Ammon's horn (tissue), 1 donor: ENCODE data around the gene BLOC1S3.

Experiments
- DNase-seq: peaks from one replicate; pipeline ENCODE4 v3.0.0-alpha.2; 2016; ENCODE audit warnings: low spot score

Gene BLOC1S3

DNA sequence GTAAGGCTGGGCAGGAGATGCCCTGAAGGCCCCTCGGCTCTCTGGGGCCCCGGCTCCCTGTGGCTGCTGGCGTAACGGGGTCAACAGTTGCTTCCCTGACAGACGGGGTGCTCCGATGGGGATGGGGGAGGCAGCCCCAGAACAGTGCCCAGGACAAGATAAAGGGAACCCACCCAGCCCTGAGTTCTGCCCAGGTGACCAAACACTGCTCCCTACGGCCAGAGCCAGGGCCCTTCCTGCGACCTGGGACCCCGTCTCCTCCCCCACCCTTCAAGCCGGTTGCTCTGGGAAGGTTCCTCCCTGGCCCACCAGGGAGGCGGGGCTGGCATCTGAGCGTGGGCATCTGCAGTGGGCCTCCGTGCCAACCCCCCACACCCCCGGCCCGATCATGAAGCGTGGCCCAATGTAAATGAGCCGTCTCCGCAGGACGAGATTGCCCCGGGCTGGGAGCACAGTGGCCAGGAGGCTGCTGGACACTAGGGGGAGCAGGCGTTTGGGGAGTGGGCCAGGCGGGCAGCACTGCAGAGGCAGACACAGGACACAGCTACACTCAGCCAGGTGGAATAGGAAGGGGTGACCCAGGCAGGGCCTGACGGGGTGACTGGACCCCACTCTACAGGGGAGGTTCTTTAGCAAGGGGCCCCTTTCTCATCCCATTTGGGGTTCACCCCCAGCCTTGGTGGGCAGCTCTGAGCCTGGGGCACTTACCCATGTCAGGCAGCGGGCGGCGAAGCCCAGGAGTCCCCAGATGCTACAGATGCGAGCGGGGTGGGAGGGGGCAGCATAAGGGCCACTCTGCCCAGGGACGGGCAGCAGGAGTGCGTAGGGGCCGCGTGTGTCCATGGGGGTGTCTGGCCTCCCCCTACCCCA, 16.6 kb upstream of the BLOC1S3 start:
- no peak for DNase-seq

DNA sequence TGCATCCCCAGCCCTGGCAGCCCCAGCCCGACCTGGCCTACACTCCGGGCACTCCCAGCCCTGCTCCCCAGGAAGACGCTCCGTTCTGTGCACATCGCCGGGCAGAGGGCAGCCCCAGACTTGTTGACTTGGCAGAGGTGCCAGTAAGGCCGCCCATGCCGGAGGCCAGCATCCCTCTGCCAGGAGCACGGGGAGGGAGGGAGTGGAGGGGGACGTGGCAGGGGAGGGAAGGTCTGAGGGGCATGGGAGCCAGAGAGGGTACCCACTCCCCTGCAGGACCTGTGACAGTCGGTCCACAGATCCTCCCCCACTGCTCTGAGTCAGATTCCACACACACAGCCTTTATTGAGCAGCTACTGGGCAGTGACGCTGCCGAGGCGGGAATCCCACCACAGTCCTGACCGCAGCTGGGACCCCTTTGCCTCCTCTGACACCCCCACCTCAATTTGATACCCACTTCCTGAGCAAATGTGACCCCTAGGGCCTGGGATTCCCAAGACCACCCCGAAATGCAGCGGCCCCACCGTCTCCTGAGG, 15.9 kb upstream of the BLOC1S3 start:
- DNase-seq, result no peak

DNA sequence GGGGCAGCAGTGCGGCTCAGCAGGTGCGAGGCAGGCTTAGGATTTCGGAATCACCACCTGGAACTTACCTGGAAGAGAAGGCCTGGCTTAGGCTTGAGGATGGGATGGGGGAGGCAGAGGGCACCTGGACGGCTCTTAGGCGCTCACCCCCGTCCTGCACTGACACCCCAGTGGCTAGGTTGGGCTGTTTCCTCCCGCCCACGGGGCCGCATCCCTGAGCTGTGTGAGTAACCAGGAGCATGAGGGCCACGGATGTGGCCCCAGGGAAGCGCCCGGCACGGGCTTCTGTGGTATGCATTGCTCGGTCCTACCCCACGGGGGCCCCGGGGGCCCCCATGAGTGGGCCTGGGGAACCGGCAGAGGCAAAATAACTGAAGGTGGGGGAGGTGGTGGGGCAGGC, 15.4 kb upstream of the BLOC1S3 start:
- no peak for DNase-seq

DNA sequence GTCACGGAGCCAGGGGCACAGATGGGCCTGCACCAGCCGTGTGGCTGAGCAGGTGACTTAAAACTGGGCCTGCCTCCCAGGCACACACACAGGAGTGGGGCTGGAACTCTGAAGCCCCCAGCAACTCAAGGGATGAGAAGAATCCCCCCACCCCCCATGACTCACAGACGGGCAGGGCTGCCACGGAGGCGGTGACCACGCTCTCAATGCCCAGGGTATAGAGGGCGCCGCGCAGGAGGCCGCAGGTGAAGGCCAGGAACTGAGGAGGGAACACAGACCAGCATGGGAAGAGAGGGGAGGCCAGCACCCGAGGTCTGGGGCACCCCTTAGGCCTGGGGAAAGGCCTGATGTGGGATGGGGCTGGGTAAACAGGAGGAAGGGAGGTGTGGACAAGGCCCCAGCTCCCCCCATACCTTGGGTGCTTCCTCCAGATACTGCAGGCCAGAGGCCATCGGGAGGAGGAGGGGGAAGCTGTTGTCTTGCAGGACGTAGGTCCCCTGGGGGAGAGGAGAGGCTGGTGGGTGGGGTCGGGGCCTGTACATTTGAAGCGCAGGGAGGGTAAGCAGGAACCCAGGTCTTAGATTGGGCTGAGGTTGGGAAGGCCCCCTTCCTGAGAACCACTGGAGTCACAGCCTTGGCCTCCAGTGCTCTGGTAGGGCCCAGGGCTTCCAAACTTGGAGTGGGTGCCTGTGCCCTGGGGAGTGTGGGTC, 14.7 kb upstream of the BLOC1S3 start:
- no peak for DNase-seq

DNA sequence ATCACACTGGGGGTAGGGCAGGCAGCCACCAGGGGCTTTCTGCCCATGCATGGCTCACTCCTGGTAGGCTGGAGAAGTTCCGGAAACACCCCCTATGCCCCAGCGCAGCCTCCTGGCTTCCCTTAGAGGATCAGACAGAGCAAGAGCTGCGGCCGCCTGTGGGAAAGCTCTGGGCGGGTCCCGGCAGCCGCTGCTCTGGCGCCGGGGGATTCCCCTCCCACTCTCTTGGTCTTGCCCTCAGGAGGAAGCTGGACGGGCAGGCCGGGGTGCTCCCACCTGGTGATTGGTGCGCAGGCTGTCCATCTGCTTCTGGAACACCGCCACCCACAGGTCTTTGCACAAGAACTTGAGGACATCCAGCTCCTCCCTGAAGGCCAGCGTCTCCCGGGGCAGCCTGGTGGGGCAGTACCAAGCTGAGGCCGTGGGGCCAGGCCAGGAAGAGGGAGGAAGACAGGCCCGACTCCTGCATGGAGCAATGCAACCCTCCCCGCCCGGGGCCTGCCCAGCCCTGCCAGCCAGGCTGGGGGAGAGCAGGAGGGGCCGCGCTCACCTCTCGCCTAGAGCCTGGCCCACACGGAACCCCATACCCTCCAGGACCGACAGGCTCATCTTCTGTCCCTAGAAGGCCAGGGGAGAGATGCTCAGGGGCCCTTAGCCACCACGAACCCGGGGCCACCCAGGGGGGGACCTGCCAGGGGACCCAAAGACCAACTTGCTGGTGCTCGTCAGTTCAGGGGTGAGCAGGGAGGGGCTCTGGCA, 13.8 kb upstream of the BLOC1S3 start:
- no peak for DNase-seq

DNA sequence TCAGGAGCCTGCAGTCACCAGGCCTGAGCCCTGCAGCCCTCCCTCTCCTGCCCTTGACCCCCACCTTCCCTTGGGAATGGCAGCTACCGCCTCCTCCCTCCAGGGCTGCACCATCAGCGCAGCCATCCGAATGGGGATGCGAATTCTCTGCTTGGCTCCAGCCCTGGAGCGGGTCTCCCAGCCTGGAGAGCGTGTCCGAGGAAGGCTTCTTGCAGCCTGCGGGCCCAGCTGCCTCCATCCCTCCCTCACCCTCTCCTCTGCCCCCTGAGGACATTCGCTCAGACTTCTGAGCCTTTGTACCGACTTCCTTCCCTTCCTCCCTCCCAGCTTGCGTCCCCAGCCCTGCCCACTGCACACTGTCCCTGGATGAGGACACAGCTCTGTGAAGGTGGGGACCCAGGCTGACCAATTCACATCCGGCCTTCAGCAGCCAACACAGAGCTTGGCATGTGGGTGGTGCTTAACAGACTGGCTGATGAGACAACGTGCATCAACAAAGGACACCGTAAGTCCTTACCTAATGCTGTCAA, 11.8 kb upstream of the BLOC1S3 start:
- DNase-seq, result no peak

DNA sequence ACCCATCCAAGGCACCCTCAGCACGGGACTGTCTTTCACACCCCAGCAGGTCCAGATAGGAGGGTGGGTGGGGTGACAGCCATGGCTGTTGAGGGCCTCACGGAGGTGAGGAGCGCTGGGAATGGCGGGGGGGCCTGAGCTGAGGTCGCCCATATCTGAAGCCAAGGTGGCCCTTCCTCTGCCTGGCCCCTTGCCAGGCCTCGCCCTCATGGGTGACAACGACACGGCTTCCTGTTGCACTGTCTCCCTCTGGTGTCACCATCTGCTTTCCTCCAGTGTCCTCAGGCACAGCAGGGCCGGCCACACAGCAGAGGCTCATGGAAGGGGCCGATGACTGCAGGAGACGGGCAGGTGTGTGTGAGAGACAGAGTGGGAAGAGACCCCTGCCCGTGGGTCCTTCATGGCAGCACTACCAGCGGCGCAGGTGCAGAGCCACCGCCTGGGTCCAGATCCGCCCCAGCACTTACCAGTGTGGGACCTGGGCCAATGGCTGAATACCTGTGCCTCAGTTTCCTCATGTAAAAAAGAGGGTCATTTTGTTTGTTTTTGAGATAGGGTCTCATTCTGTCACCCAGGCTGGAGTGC, 9.7 kb upstream of the BLOC1S3 start:
- no peak for DNase-seq

DNA sequence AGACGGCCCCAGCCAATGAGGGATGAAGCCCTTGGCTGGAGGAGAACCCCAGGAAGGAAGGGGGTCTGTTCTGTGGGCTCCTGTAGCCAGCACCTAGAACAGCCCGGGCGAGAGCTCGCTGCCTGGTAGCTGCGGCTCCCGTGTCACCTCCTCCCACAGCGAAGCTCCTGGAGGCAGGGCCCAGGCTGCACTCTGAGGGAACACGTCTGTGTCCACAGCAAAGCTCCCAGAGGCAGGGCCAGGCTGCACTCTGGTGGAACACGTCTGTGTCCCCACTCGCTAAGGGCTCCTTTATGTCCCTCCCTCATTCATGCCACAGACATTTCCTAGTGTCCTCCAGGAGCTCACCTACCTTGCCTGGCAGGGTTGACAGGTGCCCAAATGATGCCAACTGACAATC, 9.0 kb upstream of the BLOC1S3 start:
- no peak for DNase-seq

DNA sequence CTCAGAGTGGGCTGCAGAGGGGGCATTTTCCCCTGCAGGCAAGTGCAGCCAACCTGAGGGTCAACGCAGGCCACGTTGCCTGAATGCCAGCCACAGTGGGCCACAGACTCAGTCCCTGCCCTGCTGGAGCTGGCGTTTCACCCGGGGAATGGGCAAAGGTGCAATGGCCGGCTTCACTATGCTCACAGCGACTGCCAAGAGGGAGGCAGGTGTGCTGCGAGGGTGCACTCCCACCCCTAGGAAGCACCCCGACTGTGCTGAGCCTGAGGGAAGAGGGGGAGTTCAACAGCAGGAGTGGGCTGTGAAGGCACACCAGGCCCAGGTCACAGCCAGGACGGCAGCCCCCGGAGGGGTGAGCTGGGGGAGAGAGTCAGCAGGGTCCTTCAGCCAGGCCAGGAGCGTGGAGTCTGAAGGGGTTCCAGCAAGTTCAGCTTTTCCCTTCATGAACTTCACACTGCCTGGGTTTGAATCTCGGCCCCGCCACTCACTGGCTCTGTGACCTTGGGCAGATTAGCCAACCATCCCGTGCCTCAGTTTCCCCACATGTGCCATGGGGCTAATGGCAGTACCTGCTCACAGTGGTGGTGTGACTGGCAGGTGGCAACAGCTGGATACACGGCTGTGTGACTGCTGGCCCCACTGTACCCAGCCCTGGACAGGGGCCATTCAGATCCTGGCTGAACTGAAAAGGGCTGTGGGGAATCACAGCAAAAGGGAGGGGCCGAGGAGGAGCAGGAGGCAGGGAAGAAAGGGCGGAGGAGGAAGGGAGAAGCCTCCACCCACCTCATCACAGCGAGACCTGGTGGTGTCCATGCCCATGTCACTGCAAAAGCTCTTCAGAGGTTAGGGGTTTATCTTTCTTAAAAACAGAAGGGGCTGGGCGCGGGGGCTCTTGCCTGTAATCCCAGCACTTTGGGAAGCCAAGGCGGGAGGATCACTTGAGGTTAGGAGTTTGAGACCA, 8.2 kb upstream of the BLOC1S3 start:
- DNase-seq, result no peak

DNA sequence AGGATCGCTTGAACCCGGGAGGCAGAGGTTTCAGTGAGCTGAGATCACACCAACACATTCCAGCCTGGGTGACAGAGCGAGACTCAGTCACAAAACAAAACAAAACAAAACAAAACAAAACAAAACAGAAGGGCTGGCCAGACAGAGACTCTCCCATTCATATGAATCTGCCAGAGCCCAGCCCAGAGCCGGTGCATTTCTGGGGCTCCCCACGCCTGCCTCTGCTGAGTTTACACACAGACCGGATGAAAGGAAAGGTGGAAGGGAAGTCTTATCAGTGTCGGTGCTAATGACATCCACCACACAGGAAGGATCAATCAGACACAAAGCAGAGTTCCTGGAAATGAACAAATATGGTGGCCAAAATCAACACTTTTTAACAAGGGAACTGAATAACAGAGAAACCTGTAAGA, 7.4 kb upstream of the BLOC1S3 start:
- DNase-seq, result no peak

DNA sequence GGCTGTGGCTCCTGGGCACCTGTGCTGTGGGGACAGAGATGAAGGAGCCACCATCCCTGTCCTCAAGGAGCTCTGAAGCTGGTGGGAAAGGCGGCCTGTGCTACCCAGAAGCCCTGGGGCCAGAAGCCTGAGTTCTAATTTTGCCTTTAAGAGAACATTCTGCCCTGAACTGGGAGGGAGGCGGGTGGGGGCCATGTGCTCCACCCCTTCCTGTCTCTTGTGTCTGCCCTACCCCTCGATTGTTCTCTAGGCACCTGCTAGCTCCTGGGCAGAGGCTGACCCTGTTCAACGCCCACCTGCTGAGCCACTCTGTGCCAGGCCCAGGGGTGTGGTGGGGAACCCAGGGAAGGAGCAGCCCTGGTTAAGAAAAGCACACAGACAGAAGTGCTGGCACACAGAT, 6.4 kb upstream of the BLOC1S3 start:
- DNase-seq, result no peak

DNA sequence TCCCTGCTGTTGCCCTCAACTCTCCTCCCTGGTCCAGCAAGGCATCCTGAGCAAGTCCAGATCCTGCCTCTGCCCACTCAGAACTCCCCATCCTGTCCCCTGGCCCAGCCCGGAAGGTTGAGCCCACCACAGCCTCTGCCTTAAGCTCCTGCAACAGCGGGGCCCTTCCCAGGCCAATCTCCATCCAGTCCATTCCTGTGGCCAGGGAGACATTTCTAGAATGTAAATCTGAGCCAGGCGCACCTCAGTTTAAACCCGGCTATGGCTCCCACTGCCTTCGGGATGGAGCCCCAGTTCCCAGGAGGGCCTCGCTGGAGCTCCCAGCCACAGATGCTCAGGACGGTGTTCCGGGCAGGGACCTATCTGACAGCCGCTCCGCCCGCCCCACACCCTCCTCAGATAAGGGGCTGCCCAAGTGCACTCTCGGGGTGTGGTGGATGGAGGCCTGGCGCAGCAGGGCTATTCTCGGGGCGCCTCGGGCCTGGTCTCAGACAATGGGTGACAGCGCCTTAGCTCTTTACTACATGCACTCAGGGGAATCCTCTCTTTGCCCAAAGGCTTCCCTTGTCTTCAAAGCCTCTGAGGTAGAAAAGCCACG, 5.9 kb upstream of the BLOC1S3 start:
- DNase-seq, result no peak

DNA sequence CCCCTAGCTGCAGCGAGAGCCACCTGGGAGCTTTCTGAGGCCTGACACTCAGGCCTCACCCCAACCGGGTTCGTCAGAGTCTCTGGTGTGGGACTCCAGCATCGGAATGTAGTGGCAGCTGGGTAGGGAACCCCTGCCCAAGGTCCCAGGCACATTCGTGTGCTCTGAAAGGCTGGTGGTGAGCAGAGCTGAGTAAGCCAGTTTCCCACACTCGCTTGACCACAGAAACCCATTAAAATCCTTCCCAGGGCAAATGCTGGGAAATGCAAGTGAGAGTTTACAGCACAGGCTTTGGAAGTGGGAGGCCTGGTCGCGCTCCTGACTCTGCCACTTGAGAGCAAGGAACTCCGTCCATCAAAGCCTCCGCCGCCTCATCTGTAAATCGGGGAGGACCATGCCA, 4.8 kb upstream of the BLOC1S3 start:
- DNase-seq, result no peak

DNA sequence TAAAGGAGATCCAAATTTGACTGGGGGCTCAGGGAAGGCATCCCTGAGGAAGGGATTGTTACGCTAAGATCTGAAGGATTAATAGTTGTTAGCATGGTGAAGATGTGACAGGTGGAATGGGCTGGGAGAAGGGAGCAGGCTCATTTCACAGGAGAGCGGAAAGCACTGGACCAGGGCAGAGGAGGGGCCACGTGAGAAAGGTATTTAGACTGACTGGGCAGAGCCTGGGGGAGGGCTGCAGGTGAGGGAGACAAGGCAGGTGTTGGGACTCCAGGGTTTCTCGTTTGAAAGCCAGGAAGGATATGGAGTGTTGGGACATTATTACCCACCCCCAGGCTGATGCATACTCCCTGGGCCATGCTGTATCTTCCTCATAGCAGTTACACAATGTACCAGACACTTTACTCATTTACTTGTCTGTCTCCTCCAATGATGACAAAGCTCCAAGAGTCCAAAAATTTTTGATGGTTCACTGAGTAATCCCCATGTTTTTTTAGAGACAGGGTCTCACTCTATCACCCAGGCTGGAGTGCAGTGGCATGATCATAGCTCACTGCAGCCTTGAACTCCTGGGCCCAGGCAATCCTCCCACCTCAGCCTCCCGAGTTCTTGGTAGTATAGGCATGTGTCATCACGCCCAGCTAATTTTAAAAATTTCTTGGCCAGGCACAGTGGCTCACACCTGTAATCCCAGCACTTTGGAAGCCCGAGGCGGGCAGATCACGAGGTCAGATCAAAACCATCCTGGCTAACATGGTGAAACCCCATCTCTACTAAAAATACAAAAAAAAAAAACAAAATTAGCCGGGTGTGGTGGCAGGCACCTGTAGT, 2.9 kb upstream of the BLOC1S3 start:
- no peak for DNase-seq

DNA sequence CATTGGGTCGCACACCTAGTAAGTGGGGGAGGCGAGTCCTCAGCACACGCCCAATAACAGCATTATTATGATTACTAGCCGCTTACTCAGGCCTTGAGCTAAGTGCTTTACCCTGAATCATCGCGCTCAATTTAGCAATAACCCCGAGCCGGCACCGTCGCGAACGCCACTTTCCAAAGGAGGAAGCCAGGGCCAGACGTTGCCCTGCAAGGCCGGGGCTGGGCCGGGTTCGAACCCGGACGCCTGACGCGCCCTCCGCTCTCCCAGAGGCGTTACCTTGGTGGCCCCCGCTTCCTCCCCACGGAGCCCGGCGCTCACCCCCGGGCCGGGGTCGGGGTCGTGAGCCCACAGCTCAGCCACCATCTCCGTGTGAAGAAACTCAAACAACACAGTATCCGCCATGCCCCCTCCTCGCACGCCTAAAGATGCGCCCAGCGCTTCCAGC, 745 bp upstream of the BLOC1S3 start, which contains the start of gene TRAPPC6A:
TRAPPC6A (minus strand) TSS at position 421 of the 445 bp plus-strand sequence; CDS start at position 402, 19 bp downstream.
- DNase-seq, result no peak

DNA sequence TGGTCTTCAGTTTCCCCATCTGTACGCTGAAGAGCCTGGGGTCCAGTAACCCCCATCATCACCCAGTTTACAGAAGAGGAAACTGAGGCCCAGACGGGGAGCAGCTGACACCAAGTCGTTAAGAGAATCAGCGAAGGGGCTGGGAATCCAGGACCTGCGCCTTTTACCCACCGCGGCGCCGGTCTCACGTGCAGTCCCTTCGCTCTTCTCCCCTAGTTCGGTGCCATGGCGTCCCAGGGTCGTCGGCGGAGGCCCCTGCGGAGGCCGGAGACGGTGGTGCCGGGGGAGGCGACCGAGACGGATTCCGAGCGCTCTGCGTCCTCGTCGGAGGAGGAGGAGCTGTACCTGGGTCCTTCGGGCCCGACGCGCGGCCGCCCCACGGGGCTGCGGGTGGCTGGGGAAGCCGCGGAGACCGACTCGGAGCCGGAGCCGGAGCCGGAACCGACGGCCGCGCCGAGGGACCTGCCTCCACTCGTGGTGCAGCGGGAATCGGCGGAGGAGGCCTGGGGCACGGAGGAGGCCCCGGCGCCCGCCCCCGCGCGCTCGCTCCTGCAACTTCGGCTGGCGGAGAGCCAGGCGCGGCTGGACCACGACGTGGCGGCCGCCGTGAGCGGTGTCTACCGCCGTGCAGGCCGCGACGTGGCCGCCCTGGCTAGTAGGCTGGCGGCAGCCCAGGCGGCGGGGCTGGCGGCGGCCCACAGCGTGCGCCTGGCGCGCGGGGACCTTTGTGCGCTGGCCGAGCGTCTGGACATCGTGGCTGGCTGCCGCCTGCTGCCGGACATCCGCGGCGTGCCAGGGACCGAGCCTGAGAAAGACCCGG, 698 bp downstream of the BLOC1S3 start:
- DNase-seq, result no peak

DNA sequence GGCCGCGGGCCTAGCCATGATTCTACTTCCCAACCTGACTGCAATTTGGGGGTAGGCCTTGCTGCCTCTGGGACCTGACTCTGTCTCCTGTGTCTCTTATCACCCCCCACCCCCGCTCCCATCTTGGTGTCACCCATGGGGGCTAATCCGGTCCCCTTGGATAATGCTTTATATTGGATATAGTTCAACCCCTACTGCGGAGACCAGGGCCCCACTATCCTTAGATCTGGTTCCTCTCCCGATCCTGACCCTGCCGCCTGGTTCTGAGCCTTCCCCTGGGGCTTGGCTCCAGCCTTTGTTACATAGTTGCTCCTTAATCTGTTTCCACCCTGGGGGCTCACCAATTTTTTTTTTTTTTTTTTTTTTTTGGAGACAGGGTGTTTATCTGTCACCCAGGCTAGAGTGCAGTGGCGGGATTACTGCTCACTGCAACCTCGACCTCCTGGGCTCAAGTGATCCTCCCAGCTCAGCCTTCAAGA, 1.3 kb downstream of the BLOC1S3 start:
- DNase-seq, result no peak

DNA sequence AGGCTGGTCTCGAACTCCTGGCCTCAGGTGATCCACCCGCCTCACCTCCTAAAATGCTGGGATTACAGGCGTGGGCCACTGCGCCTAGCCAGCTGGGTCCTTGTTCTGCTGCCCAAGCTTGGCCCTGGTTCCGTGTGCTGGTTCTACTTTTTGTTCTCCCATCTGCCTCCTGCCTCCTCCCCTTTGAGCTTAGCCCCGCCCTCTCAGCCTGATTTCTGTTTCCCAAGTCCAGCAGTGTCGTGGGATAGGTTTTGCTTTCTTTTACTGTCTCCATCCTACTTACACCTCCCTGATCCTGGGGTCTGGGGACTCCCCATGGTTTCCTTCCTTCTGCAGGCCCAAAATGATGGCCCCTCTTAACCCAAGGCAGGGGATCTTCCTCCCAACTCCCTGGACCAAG, 2.4 kb downstream of the BLOC1S3 start:
- no peak for DNase-seq
